ENCODE measurements around the gene DDX5. TPM values are rescaled to one million over a fixed set of nuclear protein-coding genes. Genes with fewer than 3 reads are reported as not detected.

The DDX5 gene
- total RNA-seq, 4 donors from 2014 or later: 895 to 1,792 (median 1,570) TPM

DNA sequence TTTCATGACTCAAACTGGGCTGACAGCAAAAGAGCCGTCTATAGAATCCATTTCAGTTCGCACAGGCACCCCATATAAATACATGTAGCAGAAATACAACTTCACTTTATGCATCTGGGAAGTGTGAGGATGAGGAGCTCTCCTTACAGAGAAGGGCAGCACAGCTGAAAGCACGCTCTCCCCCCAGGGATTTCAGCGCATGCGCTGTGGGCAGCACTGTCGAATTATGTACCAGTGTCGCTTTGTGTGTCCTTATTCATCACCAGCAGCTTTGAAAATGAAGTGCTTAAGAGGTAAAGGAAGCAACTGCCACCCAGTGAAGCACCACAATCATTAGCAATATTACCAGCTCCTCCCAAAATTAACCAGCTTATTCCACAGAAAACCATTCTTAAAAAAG, 40.6 kb upstream of the DDX5 start:
- no peaks in the 10 kb centered on the region for H3K27me3 ChIP-seq
- H3K27ac ChIP-seq: no peak overlapping the region
- no peaks in the 10 kb centered on the region for H3K9me3 ChIP-seq
- WGBS, 2 donors: 90 to 93% methylated on average over 7 of the region's 7 CpGs
- H3K4me1 ChIP-seq: no peaks in the 10 kb centered on the region
- H3K4me3 ChIP-seq (replicated peaks in 1 of 3): no peak overlapping the region
- intact Hi-C loops (cut with DNase I): no loop called here
- no peak for TF ChIP-seq POLR2A (IDR thresholded peaks at IDR 0.05)
- TF ChIP-seq, protein P1, sequence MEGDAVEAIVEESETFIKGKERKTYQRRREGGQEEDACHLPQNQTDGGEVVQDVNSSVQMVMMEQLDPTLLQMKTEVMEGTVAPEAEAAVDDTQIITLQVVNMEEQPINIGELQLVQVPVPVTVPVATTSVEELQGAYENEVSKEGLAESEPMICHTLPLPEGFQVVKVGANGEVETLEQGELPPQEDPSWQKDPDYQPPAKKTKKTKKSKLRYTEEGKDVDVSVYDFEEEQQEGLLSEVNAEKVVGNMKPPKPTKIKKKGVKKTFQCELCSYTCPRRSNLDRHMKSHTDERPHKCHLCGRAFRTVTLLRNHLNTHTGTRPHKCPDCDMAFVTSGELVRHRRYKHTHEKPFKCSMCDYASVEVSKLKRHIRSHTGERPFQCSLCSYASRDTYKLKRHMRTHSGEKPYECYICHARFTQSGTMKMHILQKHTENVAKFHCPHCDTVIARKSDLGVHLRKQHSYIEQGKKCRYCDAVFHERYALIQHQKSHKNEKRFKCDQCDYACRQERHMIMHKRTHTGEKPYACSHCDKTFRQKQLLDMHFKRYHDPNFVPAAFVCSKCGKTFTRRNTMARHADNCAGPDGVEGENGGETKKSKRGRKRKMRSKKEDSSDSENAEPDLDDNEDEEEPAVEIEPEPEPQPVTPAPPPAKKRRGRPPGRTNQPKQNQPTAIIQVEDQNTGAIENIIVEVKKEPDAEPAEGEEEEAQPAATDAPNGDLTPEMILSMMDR (IDR thresholded peaks at IDR 0.05): no peak
- H3K36me3 ChIP-seq: peaks cover 12 to 13% of the 10 kb centered on the region in 2 donors
- no peak for DNase-seq

DNA sequence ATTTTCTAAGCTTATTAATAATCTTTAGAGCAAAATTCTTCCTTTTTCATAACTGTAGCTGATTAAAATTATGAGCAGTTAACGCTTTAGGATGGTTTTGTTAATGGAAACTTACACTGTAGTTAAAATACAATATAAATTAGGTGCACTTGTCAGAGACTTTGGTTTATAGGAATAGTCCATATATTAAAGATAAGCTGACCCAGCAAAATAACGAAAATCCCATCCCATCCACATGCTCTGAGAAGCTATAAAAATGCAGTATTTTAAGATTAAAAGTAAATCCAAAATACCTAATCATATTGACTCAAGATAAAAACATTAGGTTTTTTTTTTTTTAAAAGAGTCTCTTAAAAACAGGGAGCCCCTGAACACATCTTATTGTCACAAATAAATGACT, 38.7 kb upstream of the DDX5 start:
- 98 to 99% methylated on average over 2 of the region's 2 CpGs for WGBS, 2 donors
- Histone ChIP-seq H3K4me3 (replicated peaks in 1 of 3) (no peak overlapping the region), H3K4me1 (no peaks in the 10 kb centered on the region), H3K27ac (no peak overlapping the region), H3K27me3 (no peaks in the 10 kb centered on the region), H3K9me3 (no peaks in the 10 kb centered on the region), H3K36me3 (peaks cover 12 to 13% of the 10 kb centered on the region in 2 donors)
- no peak for TF ChIP-seq POLR2A (IDR thresholded peaks at IDR 0.05)
- TF ChIP-seq, protein P1 (IDR thresholded peaks at IDR 0.05): no peak
- intact Hi-C loops (cut with DNase I): no loop called here
- DNase-seq: no peak

DNA sequence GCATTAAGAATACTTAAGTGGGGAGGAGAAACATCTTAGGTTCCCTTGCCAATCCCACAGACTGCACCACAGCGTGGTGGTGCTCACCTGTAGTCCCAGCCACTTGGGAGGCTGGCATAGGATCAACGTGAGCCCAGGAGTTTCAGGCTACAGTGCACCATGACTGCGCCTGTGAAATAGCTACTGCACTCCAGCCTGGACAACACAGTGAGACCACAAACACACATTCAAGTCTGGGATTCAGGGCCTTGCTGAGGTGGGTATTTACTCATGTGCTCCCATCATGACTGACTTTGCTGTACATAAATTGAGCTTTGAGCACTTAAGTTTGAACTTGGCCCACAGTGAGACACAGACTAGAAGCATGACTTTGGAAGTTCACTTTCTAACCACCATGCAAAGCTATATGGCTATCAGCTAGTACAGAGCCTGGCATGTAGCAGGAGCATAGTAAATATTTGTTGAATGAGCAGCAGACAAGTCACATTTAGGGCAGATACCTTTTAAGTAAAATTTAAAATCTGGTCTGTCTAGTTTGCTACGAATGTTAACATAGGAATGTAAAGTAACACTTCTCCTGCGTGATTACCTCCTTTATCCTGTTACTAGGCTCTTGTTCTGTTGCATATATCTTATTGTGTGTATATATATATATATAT, 34.2 kb upstream of the DDX5 start:
- DNase-seq: no peak
- Histone ChIP-seq H3K36me3 (peaks cover 18 to 28% of the 10 kb centered on the region in 2 donors), H3K4me1 (no peaks in the 10 kb centered on the region), H3K27me3 (no peaks in the 10 kb centered on the region), H3K4me3 (replicated peaks in 1 of 3) (no peak overlapping the region), H3K27ac (no peak overlapping the region), H3K9me3 (no peaks in the 10 kb centered on the region)
- 98 to 99% methylated on average over 4 to 5 of the region's 5 CpGs for WGBS, 2 donors
- intact Hi-C loops (cut with DNase I): no loop called here
- no peak for TF ChIP-seq POLR2A (IDR thresholded peaks at IDR 0.05)
- TF ChIP-seq, protein P1 (IDR thresholded peaks at IDR 0.05): no peak

DNA sequence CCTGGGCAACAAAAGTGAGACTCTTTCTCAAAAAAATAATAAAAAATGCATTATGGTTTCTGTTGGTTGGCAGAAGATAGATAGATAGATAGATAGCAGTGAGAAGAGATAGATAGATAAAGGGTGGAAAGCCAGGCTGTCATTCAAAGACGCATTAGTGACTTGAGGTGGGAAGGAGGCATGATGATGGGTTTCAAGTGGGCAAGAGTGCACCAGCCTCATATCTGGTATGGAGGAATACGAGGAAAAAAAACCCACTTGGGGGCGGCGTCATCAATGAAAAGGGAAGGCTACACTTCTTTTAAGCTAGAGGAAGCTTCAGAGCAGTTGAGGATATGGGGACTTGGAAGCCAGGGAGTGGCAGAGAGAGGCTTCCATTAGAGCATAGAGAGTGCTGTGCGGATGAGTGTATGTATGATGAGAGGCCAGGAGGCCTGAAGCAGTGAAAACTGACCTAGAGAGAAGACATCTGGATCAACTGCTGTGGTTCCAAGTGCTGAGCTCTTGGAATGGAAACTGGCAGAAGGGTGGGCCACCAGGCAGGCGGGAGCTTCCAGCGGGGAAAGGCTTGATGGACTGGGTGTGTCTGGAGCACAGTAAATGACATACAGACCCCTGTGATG, 32.5 kb upstream of the DDX5 start:
- intact Hi-C loops (cut with DNase I): no loop called here
- no peak overlapping the region for H3K27ac ChIP-seq
- H3K4me3 ChIP-seq (replicated peaks in 1 of 3): no peak overlapping the region
- peaks cover 32 to 40% of the 10 kb centered on the region in 2 donors for H3K36me3 ChIP-seq
- WGBS, 2 donors: 89 to 94% methylated on average over 7 of the region's 7 CpGs
- H3K27me3 ChIP-seq: no peaks in the 10 kb centered on the region
- no peaks in the 10 kb centered on the region for H3K9me3 ChIP-seq
- TF ChIP-seq, protein P1 (IDR thresholded peaks at IDR 0.05): no peak
- TF ChIP-seq POLR2A (IDR thresholded peaks at IDR 0.05): no peak
- H3K4me1 ChIP-seq: no peaks in the 10 kb centered on the region
- DNase-seq: no peak

DNA sequence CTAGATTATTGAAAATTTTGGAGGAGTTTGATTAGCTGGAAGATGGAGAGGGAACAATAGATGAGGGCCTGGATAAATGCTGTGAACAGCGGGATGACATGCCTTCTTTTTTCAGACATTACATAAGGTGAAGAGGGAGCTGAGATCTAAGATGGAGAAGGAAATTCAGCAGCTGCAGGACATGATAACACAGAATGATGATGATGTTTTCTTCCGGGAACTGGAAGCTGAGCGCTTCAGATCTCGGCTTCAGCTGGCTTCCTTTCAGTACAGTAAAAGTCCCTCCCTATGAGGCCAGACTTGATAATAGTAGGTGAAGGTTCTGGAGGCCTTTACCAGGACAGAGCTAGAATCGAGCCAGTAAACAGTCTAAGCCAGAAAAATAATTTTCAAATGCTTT, 31.4 kb upstream of the DDX5 start:
- Histone ChIP-seq H3K4me1 (no peaks in the 10 kb centered on the region), H3K4me3 (replicated peaks in 1 of 3) (no peak overlapping the region), H3K27me3 (no peaks in the 10 kb centered on the region), H3K36me3 (peaks cover 43 to 49% of the 10 kb centered on the region in 2 donors), H3K27ac (no peak overlapping the region), H3K9me3 (no peaks in the 10 kb centered on the region)
- DNase-seq: no peak
- WGBS, 2 donors: 85 to 89% methylated on average over 5 of the region's 5 CpGs
- intact Hi-C loops (cut with DNase I): no loop called here
- TF ChIP-seq, protein P1 (IDR thresholded peaks at IDR 0.05): no peak
- no peak for TF ChIP-seq POLR2A (IDR thresholded peaks at IDR 0.05)
